Adrenal gland (tissue), 12 donors: ENCODE data around the gene CCDC27. TPM values are rescaled to one million over a fixed set of nuclear protein-coding genes. Genes with fewer than 3 reads are reported as not detected.

Experiments
- DNase-seq, 7 donors: peaks; one replicate each; pipeline ENCODE4 v3.0.0-alpha.2; 2019 to 2020
- H3K27ac ChIP-seq, 5 donors: fragments of 200-600 bp; sonication (generic) in 4 of 5; 1 replicate in 3 of 5; 2 replicates in 2 of 5; pipeline versions ENCODE4 v1.5.1 to v1.8.0; 2016 to 2020; ENCODE audit warnings: mild to moderate bottlenecking in 1 of 5
- H3K27me3 ChIP-seq: fragments of 200-600 bp; 2 replicates; pipeline ENCODE4 v1.8.0; 2021
- H3K36me3 ChIP-seq, 2 donors: fragments of 200-600 bp; replicated peaks in 1 of 2; 1 replicate in 1 of 2; 2 replicates in 1 of 2; pipeline versions ENCODE4 v1.5.1 to v1.8.0; 2018 to 2022
- H3K4me1 ChIP-seq, 2 donors: fragments of 200-600 bp; replicated peaks in 1 of 2; 1 replicate in 1 of 2; 2 replicates in 1 of 2; pipeline versions ENCODE4 v1.5.1 to v1.8.0; 2018 to 2021
- H3K4me3 ChIP-seq, 4 donors: fragments of 200-600 bp; sonication (generic) in 3 of 4; one replicate each; pipeline ENCODE4 v1.5.1; 2016 to 2018
- H3K9me3 ChIP-seq, 3 donors: fragments of 200-600 bp; sonication (generic) in 1 of 3; replicated peaks in 1 of 3; 1 replicate in 2 of 3; 2 replicates in 1 of 3; pipeline versions ENCODE4 v1.5.1 to v1.8.0; 2016 to 2021
- POLR2A ChIP-seq, 2 donors: fragments of 450-650 bp; IDR thresholded peaks; one replicate each; pipeline ENCODE4 v1.6.1; 2017; ENCODE audit warnings: antibody characterized with exemption in 2 of 2, mild to moderate bottlenecking in 2 of 2, moderate library complexity in 1 of 2
- WGBS, 4 donors: extraction: QIAGEN DNeasy Blood & Tissue Kit in 2 of 4; methylation state at CpG; one replicate each; pipeline versions ENCODE4 v1.1.5 to v1.1.7; 2013 to 2017; 5-methylcytosine and 5-hydroxymethylcytosine counted together
- intact Hi-C, 2 donors: fragments of 100-400 bp; cut with DNase I; formaldehyde crosslinking; loops; one replicate each; pipeline versions ENCODE4 v1.14.1 to v1.15.0; 2022 to 2023
- polyA plus RNA-seq, 3 donors: library from polyadenylated mRNA; stranded (reverse); fragments of 200-250 nt in 2 of 3; fragments of 350-450 nt in 1 of 3; fragmentation: Illumina TruSeq in 1 of 3; extraction: RNeasy Lipid Tissue Mini Kit (QIAGEN cat#74804) in 1 of 3; gene quantifications; one replicate each; pipeline ENCODE4 v1.2.3, GENCODE V29; 2013 to 2014
- total RNA-seq, 9 donors: library from RNA; depleted of rRNA in 4 of 9; stranded (reverse); fragments of >200 nt in 4 of 9; fragments of 120-200 nt in 1 of 9; fragmentation: NEBNext Ultra II Directional in 1 of 9; extraction: Animal tissue kit (Norgen Biotek cat#: 25700) in 1 of 9; gene quantifications; one replicate each; pipeline versions ENCODE4 v1.1.0 to v1.2.4, GENCODE V29; 2013 to 2023
- TF ChIP-seq, protein P1 (sequence below), 6 experiments: fragments of 450-650 bp in 4 of 6; fragments of 200-600 bp in 2 of 6; sonication (generic) in 1 of 6; IDR thresholded peaks; 1 replicate in 5 of 6; 2 replicates in 1 of 6; pipeline versions ENCODE4 v1.5.1 to v1.8.0; 2016 to 2021; ENCODE audit warnings: antibody characterized with exemption in 6 of 6, mild to moderate bottlenecking in 2 of 6, moderate library complexity in 1 of 6
- donor health status: healthy with polysubstance abuse.
- donor health status: Bipolar disorder and iron deficiency.
- donor health status: DM: yes; HTN: yes; CAD: no.
- donor health status: DM: no; HTN: no; CAD: no.
- donor health status: DM: no; HTN: no; CAD: no.
- donor health status: DM: yes; HTN: yes; CAD: no.

CCDC27 gene
- total and polyA plus RNA-seq, 12 donors = not detected

DNA sequence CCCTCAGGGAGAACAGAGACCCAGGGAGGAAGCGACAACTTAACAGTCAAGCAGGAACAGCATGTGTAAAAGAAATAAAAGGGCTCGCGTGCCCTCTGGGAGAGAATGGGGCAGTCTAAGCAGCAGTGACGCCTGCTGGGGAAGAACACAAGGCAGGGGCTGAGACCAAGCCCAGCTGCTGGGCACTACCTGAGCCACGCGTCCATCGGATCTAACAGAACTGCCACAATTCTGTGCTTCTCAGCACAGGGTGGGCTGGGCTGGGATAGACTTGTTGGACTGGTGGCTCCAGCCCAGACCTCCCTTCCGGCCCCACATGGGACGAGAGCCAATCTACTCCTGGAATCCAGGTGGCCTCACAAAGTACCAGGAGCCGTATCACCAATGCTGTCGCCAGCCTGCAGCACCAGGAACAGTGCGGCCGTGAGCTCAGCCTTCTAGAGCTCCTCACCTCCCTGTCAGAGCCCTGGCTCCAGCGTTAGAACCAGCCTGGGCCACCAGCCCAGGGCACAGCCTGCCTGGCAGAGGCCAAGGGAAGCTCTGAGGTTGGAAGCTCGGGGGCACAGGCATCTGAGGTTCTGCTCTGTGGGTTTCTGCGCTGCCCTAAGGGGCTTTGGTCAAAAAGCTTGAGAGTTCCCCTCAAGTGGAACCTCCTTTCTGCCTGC lies 36.6 kb downstream of the CCDC27 start:
- WGBS, 4 donors = 86 to 97% (median 90%) methylated on average over 6 to 16 of the region's 16 CpGs
- TF ChIP-seq, protein P1, sequence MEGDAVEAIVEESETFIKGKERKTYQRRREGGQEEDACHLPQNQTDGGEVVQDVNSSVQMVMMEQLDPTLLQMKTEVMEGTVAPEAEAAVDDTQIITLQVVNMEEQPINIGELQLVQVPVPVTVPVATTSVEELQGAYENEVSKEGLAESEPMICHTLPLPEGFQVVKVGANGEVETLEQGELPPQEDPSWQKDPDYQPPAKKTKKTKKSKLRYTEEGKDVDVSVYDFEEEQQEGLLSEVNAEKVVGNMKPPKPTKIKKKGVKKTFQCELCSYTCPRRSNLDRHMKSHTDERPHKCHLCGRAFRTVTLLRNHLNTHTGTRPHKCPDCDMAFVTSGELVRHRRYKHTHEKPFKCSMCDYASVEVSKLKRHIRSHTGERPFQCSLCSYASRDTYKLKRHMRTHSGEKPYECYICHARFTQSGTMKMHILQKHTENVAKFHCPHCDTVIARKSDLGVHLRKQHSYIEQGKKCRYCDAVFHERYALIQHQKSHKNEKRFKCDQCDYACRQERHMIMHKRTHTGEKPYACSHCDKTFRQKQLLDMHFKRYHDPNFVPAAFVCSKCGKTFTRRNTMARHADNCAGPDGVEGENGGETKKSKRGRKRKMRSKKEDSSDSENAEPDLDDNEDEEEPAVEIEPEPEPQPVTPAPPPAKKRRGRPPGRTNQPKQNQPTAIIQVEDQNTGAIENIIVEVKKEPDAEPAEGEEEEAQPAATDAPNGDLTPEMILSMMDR (IDR thresholded peaks at IDR 0.05) = no peak
- TF ChIP-seq POLR2A (IDR thresholded peaks at IDR 0.05) = no peak
- no peak for DNase-seq
- no peaks in the 10 kb centered on the region for H3K9me3 ChIP-seq
- intact Hi-C loops = no loop called here
- H3K27ac ChIP-seq = no peak overlapping the region
- no peak overlapping the region for H3K4me3 ChIP-seq
- H3K36me3 ChIP-seq = peaks cover 0 to 32% of the 10 kb centered on the region in 2 donors
- H3K4me1 ChIP-seq = peaks cover 15 to 19% of the 10 kb centered on the region in 2 donors
- no peaks in the 10 kb centered on the region for H3K27me3 ChIP-seq

DNA sequence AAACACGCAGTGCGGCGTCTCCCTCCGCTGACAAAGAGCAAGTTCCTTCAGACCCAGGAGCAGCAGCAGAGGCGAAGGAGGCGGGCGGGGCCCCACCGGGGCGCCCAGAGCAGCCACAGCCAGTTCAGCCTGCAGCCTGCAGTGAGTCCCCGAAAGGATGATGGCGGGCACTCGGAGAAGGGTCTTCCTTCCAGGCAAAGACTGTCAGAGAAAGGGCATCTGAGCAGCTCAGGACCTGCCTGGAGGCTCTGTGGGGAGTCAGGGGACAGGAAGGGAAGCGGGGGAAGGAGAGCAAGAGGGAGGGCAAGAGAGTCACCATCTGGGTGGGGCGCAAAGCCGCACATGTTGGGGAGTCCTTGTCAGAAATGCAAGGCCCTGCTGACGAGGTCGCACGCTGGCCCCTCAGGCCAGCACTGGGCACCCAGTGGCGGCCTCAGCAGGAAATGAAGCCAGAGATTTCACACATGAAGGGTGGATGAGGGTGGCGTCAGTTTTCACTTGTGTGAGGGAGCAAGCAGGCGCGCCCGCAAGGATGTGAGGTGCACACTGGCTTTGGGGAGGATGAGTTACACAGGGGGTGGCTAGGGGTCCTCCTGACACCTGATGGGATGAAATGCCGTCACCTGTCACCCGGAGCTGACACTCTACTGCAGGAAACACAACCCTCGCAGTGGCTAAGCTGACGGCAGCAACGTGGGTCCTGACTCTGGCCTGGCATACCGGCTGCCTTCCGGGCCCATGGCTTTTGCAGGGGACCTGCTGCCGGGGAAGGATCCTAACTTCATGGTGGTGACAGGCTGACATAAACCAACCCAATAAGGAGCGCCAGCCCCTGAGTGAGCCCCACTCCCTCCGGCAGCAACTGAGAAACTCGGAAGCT lies 37.4 kb downstream of the CCDC27 start:
- no peak for TF ChIP-seq POLR2A (IDR thresholded peaks at IDR 0.05)
- TF ChIP-seq, protein P1 (IDR thresholded peaks at IDR 0.05) = no peak
- Histone ChIP-seq H3K4me3 (no peak overlapping the region), H3K27me3 (no peaks in the 10 kb centered on the region), H3K27ac (no peak overlapping the region), H3K9me3 (no peaks in the 10 kb centered on the region), H3K36me3 (peaks cover 0 to 25% of the 10 kb centered on the region in 2 donors), H3K4me1 (peaks cover 23 to 26% of the 10 kb centered on the region in 2 donors)
- intact Hi-C loops = loop anchor here in 1 of 2 donors (10.0 kb wide), 1 partner anchor 45 kb away; no protein-coding TSS in a partner anchor
- 87 to 91% (median 90%) methylated on average over 20 to 34 of the region's 34 CpGs for WGBS, 4 donors
- no peak for DNase-seq

DNA sequence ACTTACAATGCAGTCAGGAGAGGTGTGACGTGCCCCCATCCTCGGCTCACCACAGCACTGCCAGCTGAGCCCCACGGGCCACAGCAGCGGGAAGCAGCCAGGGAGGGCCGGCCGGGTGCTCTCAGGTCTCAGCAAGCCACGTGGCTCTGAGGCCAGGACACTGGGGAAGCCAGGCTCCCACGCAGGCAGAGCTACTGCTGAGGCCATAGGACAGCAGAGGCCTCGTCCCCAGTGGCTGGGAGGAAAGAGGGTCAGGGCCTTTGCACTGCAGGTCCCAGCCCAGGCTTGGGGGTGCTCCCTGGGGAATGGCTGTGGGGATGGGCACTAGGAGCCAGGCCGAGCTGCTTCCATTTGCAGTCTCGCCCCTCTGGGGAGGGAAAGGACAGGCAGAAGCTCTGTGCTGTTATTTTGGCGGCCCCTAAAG lies 38.3 kb downstream of the CCDC27 start:
- H3K27ac ChIP-seq = peak overlapping the region in 1 of 5 donors; percentile 22
- intact Hi-C loops = loop anchor here in 1 of 2 donors (10.0 kb wide), 1 partner anchor 46 kb away; no protein-coding TSS in a partner anchor
- no peak for DNase-seq
- H3K27me3 ChIP-seq = no peaks in the 10 kb centered on the region
- H3K4me1 ChIP-seq = peaks cover 25 to 35% of the 10 kb centered on the region in 2 donors
- peaks cover 0 to 16% of the 10 kb centered on the region in 2 donors for H3K36me3 ChIP-seq
- TF ChIP-seq, protein P1 (IDR thresholded peaks at IDR 0.05) = no peak
- TF ChIP-seq POLR2A (IDR thresholded peaks at IDR 0.05) = no peak
- no peak overlapping the region for H3K4me3 ChIP-seq
- WGBS, 4 donors = 64 to 100% (median 73%) methylated on average over 1 to 12 of the region's 12 CpGs
- no peaks in the 10 kb centered on the region for H3K9me3 ChIP-seq

DNA sequence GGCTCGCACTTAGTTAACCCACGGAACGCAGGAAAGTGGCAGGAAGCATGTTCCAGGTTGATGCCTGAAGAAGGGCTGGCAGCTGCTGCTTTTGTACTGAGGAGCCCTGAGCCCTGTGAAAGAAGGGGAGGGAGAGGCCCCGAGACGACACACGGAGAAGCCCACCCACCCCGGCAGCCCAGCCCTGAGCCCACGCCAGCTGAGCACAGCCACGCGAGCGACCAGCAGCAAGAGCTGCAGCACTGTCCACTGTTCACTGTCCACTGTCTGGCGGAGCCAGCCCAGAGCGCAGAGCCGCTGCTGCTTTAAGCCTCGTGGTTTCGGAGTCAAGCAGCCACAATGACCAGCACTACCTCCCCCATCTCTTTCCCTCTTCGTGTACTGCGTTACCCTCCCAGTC lies 38.7 kb downstream of the CCDC27 start:
- DNase-seq = no peak
- Histone ChIP-seq H3K36me3 (peaks cover 0 to 12% of the 10 kb centered on the region in 2 donors), H3K27ac (no peak overlapping the region), H3K9me3 (no peaks in the 10 kb centered on the region), H3K4me1 (peaks cover 25 to 37% of the 10 kb centered on the region in 2 donors), H3K4me3 (no peak overlapping the region), H3K27me3 (no peaks in the 10 kb centered on the region)
- TF ChIP-seq, protein P1 (IDR thresholded peaks at IDR 0.05) = no peak
- no peak for TF ChIP-seq POLR2A (IDR thresholded peaks at IDR 0.05)
- intact Hi-C loops = loop anchor here in 1 of 2 donors (10.0 kb wide), 1 partner anchor 46 kb away; no protein-coding TSS in a partner anchor
- WGBS, 4 donors = 79 to 94% (median 88%) methylated on average over 10 to 18 of the region's 18 CpGs
